Activated CD4-positive, alpha-beta T cell treated with anti-CD3 and anti-CD28 coated beads, Interleukin-2, amount 10 ng/mL, durations not matched to agents 7 days and 5 days (primary cell): ENCODE measurements around the gene TMEM250. TPM values are rescaled to one million over a fixed set of nuclear protein-coding genes. Genes with fewer than 3 reads are reported as not detected.
A peak's percentile ranks its signal among the peaks of the same experiment; 100 is the strongest.

ENCODE experiments used
- CTCF ChIA-PET: fragments of 350-600 bp; sonication (Branson Sonifier 250); formaldehyde crosslinking; loops from one replicate; lab custom pipeline; 2021; ENCODE audit warnings: antibody characterized with exemption; lab: Charles Lee
- POLR2A ChIA-PET: fragments of 350-600 bp; sonication (Branson Sonifier 250); formaldehyde crosslinking; loops from one replicate; lab custom pipeline; 2021; ENCODE audit warnings: antibody characterized with exemption; lab: Charles Lee
- DNase-seq: peaks from one replicate; pipeline ENCODE4 v3.0.0-alpha.2; 2020
- H3K27ac Mint-ChIP-seq: one replicate; pipeline ENCODE4 v1.8.0; 2021; ENCODE audit warnings: mild to moderate bottlenecking, moderate library complexity, mixed read lengths
- H3K27me3 Mint-ChIP-seq: one replicate; pipeline ENCODE4 v1.8.0; 2021; ENCODE audit warnings: mixed read lengths
- H3K36me3 Mint-ChIP-seq: one replicate; pipeline ENCODE4 v1.8.0; 2021; ENCODE audit warnings: low read depth, mixed read lengths
- H3K4me1 Mint-ChIP-seq: one replicate; pipeline ENCODE4 v1.8.0; 2021; ENCODE audit warnings: mixed read lengths
- H3K4me3 Mint-ChIP-seq: one replicate; pipeline ENCODE4 v1.8.0; 2021; ENCODE audit warnings: mild to moderate bottlenecking, moderate library complexity, mixed read lengths
- H3K9me3 Mint-ChIP-seq: one replicate; pipeline ENCODE4 v1.8.0; 2021; ENCODE audit warnings: mixed read lengths
- total RNA-seq, 2 experiments: library from RNA; stranded (reverse); gene quantifications; one replicate each; pipeline ENCODE4 v1.2.3, GENCODE V29; 2021

TMEM250 gene
- total RNA-seq, 2 experiments from 2014 or later, result 50.2 to 56.4 TPM

DNA sequence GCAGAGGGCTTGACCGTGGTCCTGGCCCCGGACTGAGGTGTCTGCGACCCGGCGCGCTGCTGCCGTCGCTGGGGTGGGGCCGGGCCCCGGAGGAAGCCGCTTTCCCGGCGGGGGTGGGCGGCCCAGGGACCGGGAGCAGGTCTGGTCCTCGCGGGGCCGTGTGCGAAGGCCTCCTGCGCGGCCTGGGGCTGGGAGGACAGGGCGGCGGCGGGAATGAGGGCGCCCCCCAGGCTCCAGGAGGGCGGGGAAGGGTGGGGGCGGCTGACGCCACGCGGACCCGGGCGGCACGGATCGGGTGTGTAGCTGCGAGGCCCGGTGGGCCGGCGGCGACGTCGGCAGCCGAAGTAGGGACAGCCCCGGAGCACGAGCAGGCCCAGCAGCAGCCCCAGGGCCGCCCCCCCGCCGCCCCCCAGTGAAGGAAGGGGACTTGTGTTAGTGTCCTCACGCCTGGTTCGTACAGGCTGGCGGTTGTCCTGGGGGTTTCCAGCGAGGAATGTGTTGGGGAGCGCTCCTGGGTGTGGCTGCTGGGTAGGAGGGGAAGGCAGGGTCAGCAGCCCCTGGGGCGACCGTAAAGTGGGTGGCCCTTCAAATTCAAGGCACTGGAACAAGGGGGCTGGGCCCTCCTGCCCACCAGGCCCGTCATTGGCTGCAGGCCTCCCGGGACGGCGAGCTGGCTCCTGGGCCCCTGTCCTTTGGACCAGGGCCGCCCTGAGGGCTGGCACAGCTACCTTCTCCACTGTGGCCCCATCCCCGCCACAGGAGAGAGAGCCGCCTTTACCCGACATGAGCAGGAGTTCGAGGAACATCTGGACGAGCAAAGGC is 597 bp upstream of the TMEM250 start:
- CTCF ChIA-PET, result interaction anchor here (0.5 to 1.1 kb wide), 2 partner anchors 152 to 177 kb away, joined by 3 read pairs; no protein-coding TSS in a partner anchor
- POLR2A ChIA-PET, result no interaction called here
- no peak for DNase-seq
- peaks cover 14% of the 10 kb centered on the region for H3K36me3 Mint-ChIP-seq
- H3K9me3 Mint-ChIP-seq, result no peaks in the 10 kb centered on the region
- H3K27me3 Mint-ChIP-seq, result no peaks in the 10 kb centered on the region
- H3K4me1 Mint-ChIP-seq, result peaks cover 12% of the 10 kb centered on the region
- peak overlapping the region; percentile 83 for H3K27ac Mint-ChIP-seq
- H3K4me3 Mint-ChIP-seq, result peak overlapping the region; percentile 77

DNA sequence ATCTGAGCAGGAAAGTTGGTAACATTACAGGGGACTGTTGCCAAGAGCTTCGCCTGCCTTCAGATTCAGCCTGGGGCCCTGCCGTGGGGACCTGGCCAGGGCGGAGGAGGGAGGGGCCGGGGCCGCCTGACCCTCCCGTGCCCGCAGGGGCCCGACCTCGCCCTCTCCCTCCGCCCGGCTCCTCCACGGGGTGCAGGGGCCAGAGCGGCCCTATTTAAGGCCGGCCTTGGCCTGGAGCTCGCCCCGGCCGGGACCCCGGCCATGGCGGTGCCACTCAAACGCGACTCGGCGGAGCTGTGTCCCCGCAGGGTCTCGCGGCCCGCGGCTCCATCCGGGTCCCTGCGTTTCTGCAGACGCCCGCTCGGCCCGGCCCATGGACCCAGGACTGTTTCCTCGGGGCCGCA is 757 bp downstream of the TMEM250 start:
- DNase-seq, result no peak
- ChIA-PET POLR2A (interaction anchor here (1.1 kb wide), 1 partner anchor 8 kb away, joined by 6 read pairs; no protein-coding TSS in a partner anchor), CTCF (interaction anchor here (1.1 to 1.3 kb wide), 2 partner anchors 9 to 12 kb away, joined by 3 to 7 read pairs; no protein-coding TSS in a partner anchor)
- peaks cover 26% of the 10 kb centered on the region for H3K4me1 Mint-ChIP-seq
- no peaks in the 10 kb centered on the region for H3K27me3 Mint-ChIP-seq
- peak overlapping the region; percentile 76 for H3K27ac Mint-ChIP-seq
- H3K36me3 Mint-ChIP-seq, result peaks cover 21% of the 10 kb centered on the region
- peak overlapping the region; percentile 74 for H3K4me3 Mint-ChIP-seq
- H3K9me3 Mint-ChIP-seq, result no peaks in the 10 kb centered on the region

DNA sequence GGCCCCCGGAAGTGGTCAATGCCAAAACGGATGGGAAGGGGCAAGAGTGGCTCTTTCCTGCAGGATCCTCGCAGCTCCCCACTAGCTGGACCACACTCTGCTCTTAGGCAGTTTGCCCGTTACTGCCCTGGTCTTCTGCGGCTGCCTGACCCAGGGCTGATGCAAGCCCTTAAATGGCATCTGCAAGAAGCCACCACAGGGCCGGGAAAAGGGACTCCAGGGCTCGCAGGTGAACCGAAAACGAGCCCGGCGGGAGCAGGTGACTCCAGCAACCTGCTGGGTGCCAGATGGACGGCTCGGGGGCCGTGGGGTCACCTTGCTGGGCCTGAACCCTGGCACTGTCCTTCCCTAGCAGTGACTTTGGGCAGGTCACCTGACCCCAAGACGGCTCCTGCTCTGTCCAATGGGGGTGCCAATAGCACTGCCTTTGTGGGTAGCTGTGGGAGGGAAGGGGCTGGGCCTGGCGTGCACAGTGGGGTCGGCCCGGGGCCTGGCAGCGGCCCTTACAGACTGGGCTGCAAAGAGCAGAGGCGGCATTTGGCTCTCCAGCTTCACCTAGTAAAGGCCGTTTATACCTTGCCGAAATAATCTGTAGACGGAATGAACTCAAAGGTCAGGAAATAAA is 1.3 kb downstream of the TMEM250 start:
- ChIA-PET CTCF (interaction anchor here (1.1 to 1.3 kb wide), 2 partner anchors 8 to 11 kb away, joined by 3 to 7 read pairs; no protein-coding TSS in a partner anchor), POLR2A (interaction anchor here (1.1 kb wide), 1 partner anchor 8 kb away, joined by 6 read pairs; no protein-coding TSS in a partner anchor)
- DNase-seq, result no peak
- peaks cover 21% of the 10 kb centered on the region for H3K36me3 Mint-ChIP-seq
- H3K27ac Mint-ChIP-seq, result peak overlapping the region; percentile 76
- H3K4me3 Mint-ChIP-seq, result peak overlapping the region; percentile 74
- no peaks in the 10 kb centered on the region for H3K9me3 Mint-ChIP-seq
- H3K4me1 Mint-ChIP-seq, result peaks cover 30% of the 10 kb centered on the region
- H3K27me3 Mint-ChIP-seq, result no peaks in the 10 kb centered on the region

DNA sequence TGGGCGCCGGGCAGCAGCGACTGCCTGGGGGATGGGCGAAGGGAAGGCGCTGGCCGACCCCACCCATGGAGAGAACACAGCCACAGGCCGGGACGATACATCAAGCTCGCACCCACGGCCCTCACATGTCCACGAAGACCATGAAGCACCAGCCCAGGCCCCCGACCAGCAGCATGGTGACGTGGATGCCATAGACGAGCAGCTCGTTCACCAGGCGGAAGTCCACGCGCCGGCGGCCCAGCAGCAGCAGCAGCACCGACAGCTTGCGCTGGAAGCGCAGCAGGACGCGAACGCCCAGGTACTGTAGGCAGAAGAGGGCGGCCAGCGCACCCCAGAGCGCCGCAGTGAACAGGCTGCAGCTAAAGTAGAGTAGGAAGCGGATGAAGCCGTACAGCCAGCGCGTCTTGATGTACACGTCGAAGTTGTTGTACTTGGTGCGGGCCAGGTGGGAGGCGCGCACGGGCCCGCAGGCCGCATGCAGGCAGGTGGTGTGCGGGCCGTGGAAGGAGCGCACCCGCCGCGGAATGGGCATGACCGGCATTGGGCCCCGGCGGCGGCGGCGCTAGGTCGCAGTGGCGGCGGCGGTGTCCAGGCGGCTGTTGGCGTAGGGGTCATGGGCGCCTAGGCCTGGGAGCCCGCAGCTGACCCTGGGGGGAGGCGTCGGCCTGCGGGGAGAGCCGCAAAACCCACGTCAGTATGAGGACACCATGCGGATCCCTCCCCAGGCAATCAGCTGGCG is 2.1 kb downstream of the TMEM250 start:
- CTCF ChIA-PET, result no interaction called here

DNA sequence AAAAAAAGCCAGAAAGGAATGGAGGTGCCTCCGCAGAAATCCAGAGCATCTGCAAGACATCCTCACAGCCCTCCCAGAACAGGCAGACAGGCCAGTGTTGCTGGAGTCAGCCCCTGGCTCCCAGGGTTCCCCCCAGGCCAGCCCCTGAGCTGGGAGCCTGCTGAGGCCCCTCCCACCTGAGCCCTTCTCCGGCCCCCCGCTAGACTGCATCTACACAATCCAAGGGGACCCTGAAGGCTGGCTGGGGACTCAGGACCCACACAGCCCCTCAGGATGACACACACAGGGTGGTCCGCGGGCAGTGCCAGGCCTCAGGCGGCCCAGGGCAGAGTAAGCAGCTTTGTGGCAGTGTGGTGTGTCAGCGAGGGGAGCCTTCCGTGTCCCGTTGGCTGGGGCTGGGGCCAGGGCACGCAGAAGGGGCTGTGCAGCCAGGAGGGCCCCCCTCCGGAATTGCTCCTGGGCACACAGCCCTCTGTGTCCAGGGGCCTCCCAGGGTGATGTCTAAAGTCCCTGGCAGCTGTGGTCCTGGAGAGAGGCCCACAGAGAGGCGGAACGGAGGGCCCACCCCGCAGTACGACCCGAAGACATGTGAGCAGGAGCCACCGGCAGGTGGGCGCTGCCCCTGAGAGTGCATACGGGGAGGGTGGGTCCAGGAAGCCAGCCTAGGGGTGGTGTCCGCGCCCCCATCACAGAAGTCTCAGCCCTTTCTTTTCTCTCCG is 2.9 kb downstream of the TMEM250 start:
- Mint-ChIP-seq H3K27ac (peak overlapping the region; percentile 50), H3K4me1 (peaks cover 46% of the 10 kb centered on the region), H3K4me3 (peak overlapping the region; percentile 37), H3K27me3 (no peaks in the 10 kb centered on the region), H3K9me3 (no peaks in the 10 kb centered on the region), H3K36me3 (peaks cover 21% of the 10 kb centered on the region)
- ChIA-PET POLR2A (no interaction called here), CTCF (no interaction called here)
- DNase-seq, result no peak

More for the DNA sequence above, 2.1 kb downstream of the TMEM250 start:
- no peaks in the 10 kb centered on the region for H3K9me3 Mint-ChIP-seq
- peaks cover 38% of the 10 kb centered on the region for H3K4me1 Mint-ChIP-seq
- no peak for DNase-seq
- peak overlapping the region; percentile 74 for H3K4me3 Mint-ChIP-seq
- POLR2A ChIA-PET, result no interaction called here
- H3K27ac Mint-ChIP-seq, result no peak overlapping the region
- H3K36me3 Mint-ChIP-seq, result peaks cover 21% of the 10 kb centered on the region
- H3K27me3 Mint-ChIP-seq, result no peaks in the 10 kb centered on the region

DNA sequence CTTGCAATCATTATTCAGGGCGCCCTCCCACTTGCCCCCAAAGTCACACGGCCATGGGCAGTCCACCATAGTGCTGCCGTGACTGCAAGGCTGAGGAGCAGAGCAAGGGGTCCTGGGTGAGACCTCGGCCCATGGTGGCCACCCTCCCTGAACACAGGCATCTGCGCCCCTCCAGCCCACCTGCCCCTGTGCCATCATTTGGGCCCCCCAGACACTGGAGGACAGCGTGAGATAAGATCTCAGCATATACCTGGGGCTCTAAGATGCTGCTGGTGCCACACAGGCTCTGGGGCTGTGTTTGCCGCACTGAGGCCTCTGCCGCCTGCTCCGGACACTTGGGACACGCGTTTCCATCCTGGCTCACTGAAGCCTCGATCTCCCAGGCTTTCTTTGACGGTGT is 3.5 kb downstream of the TMEM250 start:
- POLR2A ChIA-PET, result no interaction called here
- H3K4me3 Mint-ChIP-seq, result no peak overlapping the region
- no peaks in the 10 kb centered on the region for H3K27me3 Mint-ChIP-seq
- no peak for DNase-seq
- peaks cover 21% of the 10 kb centered on the region for H3K36me3 Mint-ChIP-seq
- peak overlapping the region; percentile 77 for H3K27ac Mint-ChIP-seq
- peaks cover 49% of the 10 kb centered on the region for H3K4me1 Mint-ChIP-seq
- H3K9me3 Mint-ChIP-seq, result no peaks in the 10 kb centered on the region
- CTCF ChIA-PET, result no interaction called here

DNA sequence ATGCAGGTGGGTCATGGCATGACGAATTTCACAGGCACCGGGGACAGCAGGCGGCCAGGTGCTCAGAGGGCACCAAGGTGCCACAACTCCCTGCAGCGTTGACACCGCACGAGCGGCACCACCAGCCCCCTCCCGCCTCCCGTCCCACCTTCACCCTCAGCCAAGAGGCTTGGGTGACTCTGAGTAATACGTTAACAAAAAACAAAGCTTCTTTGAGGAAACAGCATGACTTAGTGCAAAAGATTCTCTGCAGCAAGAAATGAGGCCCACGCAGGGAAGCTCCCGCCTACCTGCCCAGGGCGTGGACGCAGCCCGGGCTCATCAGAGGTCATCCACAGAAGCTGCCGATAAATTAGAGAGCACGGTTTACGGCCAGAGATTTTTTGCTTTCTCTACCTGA is 4.1 kb downstream of the TMEM250 start:
- POLR2A ChIA-PET, result no interaction called here
- H3K27ac Mint-ChIP-seq, result peak overlapping the region; percentile 77

DNA sequence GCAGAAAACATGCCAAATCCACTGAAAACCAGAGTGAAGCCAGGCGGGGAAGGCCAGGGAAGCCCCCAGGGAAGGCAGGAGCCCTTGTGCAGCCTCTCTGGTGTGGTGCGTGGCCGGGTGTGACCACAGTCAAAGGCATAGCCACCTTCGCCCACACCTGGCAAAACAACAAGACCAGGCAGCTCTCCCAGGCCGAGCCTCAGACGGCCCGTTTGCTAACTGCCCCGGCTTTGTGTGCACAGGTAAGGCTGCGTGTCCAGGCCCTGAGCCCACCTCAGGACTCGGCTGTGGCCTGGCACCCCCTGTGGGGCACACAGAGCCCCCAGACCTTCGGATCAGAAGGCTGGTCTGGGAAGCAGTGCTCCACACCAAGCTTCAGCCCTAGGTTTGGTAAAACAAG is 6.1 kb downstream of the TMEM250 start:
- H3K36me3 Mint-ChIP-seq, result peaks cover 23% of the 10 kb centered on the region
- no peaks in the 10 kb centered on the region for H3K9me3 Mint-ChIP-seq
- no peak for DNase-seq
- POLR2A ChIA-PET, result no interaction called here
- H3K4me1 Mint-ChIP-seq, result peaks cover 62% of the 10 kb centered on the region
- H3K4me3 Mint-ChIP-seq, result no peak overlapping the region
- no peaks in the 10 kb centered on the region for H3K27me3 Mint-ChIP-seq
- peak overlapping the region; percentile 97 for H3K27ac Mint-ChIP-seq
- CTCF ChIA-PET, result no interaction called here

More for the DNA sequence above, 4.1 kb downstream of the TMEM250 start:
- peaks cover 23% of the 10 kb centered on the region for H3K36me3 Mint-ChIP-seq
- no peaks in the 10 kb centered on the region for H3K9me3 Mint-ChIP-seq
- H3K27me3 Mint-ChIP-seq, result no peaks in the 10 kb centered on the region
- H3K4me1 Mint-ChIP-seq, result peaks cover 48% of the 10 kb centered on the region
- CTCF ChIA-PET, result no interaction called here
- DNase-seq, result no peak
- H3K4me3 Mint-ChIP-seq, result no peak overlapping the region

DNA sequence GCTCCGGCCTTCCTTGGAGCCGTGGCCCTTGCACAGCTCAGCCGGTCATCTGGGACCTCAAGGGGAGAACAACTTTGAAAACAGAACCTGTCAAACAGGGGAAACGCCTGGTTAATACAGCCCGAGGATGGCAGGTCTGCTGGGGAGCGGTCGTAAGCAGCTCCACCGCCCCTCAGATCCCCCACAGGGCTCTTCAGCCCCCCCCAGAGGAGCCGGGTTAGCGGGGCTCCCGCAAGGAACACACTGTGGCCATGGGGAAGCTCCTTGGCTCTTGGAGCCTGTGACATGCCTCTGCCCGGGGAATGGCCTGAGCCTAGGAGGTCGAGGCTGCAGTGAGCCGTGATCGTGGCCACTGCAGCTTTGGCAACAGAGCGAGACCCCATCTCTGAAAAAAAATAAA is 6.8 kb downstream of the TMEM250 start:
- Mint-ChIP-seq H3K27me3 (no peaks in the 10 kb centered on the region), H3K36me3 (peaks cover 23% of the 10 kb centered on the region), H3K27ac (peak overlapping the region; percentile 97), H3K9me3 (no peaks in the 10 kb centered on the region), H3K4me3 (peak overlapping the region; percentile 38), H3K4me1 (peaks cover 68% of the 10 kb centered on the region)
- ChIA-PET POLR2A (no interaction called here), CTCF (interaction anchor here (1.1 kb wide), 1 partner anchor 10 kb away, joined by 3 read pairs; no protein-coding TSS in a partner anchor)
- no peak for DNase-seq

DNA sequence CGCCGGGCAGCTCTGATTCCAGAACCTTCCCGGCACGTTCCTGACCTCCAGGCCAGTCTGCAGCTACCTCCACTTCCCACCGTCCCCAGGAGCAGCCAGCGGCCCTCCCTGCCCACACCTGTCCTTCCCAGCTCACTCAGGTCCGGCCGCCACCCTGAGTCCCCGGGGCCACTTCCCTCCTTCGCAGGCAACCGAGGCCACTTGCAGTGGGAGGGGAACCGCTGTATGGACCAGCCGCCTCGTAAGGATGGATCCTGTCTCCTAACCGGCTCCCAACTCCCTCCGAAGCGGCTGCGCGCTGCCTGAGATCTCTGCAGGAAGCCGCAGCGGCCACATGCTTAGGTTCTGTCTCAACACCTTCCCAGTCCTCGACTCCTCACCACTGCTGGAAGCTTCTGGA is 7.5 kb downstream of the TMEM250 start:
- Mint-ChIP-seq H3K36me3 (peaks cover 20% of the 10 kb centered on the region), H3K4me3 (peak overlapping the region; percentile 65), H3K27ac (peak overlapping the region; percentile 97), H3K27me3 (no peaks in the 10 kb centered on the region), H3K9me3 (no peaks in the 10 kb centered on the region), H3K4me1 (peaks cover 75% of the 10 kb centered on the region)
- DNase-seq, result no peak
- ChIA-PET CTCF (interaction anchor here (1.1 to 2.0 kb wide), 2 partner anchors 11 to 144 kb away, joined by 3 to 4 read pairs; no protein-coding TSS in a partner anchor), POLR2A (no interaction called here)

DNA sequence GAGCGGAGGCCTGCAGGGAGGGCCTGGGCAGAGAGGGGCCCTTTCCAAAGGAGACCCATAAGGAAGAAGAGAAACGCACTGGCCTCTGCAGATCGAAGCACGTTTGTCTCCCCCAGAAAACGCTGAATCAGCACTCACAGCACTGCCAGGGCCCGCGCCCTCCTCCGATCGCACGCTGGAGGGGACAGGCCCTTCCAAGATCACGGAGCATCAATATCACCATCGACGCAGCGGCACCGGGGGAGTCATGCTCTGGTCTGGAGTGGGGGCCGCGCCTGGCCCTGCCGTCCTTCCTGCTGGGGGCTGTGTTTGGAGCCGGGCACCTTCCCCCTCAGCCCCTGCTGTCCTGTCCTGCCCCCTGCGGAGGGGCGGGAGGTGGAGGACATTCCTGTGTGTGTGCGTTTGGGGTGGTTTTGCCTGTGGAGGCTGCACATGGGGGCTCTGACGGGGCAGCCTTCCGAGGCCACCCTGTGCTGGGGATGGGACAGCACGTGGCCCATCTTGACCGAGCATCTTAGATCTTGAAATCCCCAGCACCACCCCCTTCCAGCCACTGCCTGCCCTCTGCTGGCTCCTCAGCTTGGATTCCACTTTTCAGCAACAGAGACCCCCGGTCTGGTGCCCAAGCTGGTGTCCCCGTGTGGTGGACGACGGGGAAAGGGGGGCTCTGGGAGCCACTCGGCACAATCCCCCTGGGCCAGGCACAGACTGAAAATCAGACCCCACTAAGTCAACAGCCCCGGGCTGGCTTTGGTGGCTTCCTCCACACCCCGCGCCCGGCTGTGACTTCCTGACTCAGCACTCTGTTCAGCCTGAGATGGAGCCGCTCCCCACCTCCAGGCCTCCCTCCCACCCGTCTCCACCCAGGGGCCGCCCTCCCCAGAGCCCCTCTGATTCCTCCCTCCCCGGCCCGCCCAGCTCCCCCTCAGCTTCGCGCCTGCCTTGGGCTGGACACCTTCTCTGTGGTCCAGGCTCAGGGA is 8.3 kb downstream of the TMEM250 start:
- ChIA-PET CTCF (interaction anchor here (0.9 to 2.0 kb wide), 7 partner anchors 7 to 143 kb away, joined by 3 to 7 read pairs (median 4); partner anchors contain the start of gene NACC2), POLR2A (interaction anchor here (0.9 to 1.0 kb wide), 2 partner anchors 8 to 14 kb away, joined by 3 to 6 read pairs; no protein-coding TSS in a partner anchor)
- peak; percentile 47 for DNase-seq
- H3K27ac Mint-ChIP-seq, result peak overlapping the region; percentile 97
- H3K9me3 Mint-ChIP-seq, result no peaks in the 10 kb centered on the region
- peaks cover 83% of the 10 kb centered on the region for H3K4me1 Mint-ChIP-seq
- H3K27me3 Mint-ChIP-seq, result no peaks in the 10 kb centered on the region
- peaks cover 19% of the 10 kb centered on the region for H3K36me3 Mint-ChIP-seq
- H3K4me3 Mint-ChIP-seq, result peak overlapping the region; percentile 88
